Measurements from ENCODE around the gene PRRT1B.

The PRRT1B gene

GRCh38 chr9:131580358-131580757 lies 35.0 kb downstream of the PRRT1B start:
- Histone ChIP-seq H3K4me2 (no peak overlapping the region), H3K27ac (no peak overlapping the region), H3K27me3 (ENCODE audit: insufficient read depth, low read depth) (no peaks in the 10 kb centered on the region), H3K36me3 (ENCODE audit: insufficient read depth) (peaks cover 1% of the 10 kb centered on the region; the same call in 1 of the 2 replicates), H3K79me2 (ENCODE audit: insufficient read depth, low read depth) (no peaks in the 10 kb centered on the region), H3K9ac (no peak overlapping the region), H3K4me3 (IDR thresholded peaks at IDR 0.05; ENCODE audit: insufficient read depth, low read depth, low read length) (no peak overlapping the region), H2AFZ (ENCODE audit: low read depth) (no peak overlapping the region), H4K20me1 (ENCODE audit: insufficient read depth) (no peaks in the 10 kb centered on the region), H3K4me1 (ENCODE audit: low read depth, poor library complexity, severe bottlenecking) (no peaks in the 10 kb centered on the region)
- TF ChIP-seq CTCF (conservative IDR thresholded peaks at IDR 0.05; ENCODE audit: low read depth, low read length): no peak

GRCh38 chr9:131582056-131582455 lies 36.7 kb downstream of the PRRT1B start:
- Histone ChIP-seq H3K79me2 (ENCODE audit: insufficient read depth, low read depth) (no peaks in the 10 kb centered on the region), H3K4me3 (IDR thresholded peaks at IDR 0.05; ENCODE audit: insufficient read depth, low read depth, low read length) (no peak overlapping the region), H3K9ac (no peak overlapping the region), H3K27ac (no peak overlapping the region), H3K36me3 (ENCODE audit: insufficient read depth) (peaks cover 3% of the 10 kb centered on the region; the same call in 1 of the 2 replicates), H2AFZ (ENCODE audit: low read depth) (no peak overlapping the region), H3K4me1 (ENCODE audit: low read depth, poor library complexity, severe bottlenecking) (no peaks in the 10 kb centered on the region), H3K27me3 (ENCODE audit: insufficient read depth, low read depth) (no peaks in the 10 kb centered on the region), H3K4me2 (no peak overlapping the region), H4K20me1 (ENCODE audit: insufficient read depth) (no peaks in the 10 kb centered on the region)
- no peak for TF ChIP-seq CTCF (conservative IDR thresholded peaks at IDR 0.05; ENCODE audit: low read depth, low read length)

- Histone ChIP-seq H3K36me3 (ENCODE audit: insufficient read depth) (peaks cover 3% of the 10 kb centered on the region; the same call in 1 of the 2 replicates), H3K27ac (no peak overlapping the region), H3K79me2 (ENCODE audit: insufficient read depth, low read depth) (no peaks in the 10 kb centered on the region), H4K20me1 (ENCODE audit: insufficient read depth) (no peaks in the 10 kb centered on the region), H3K4me3 (IDR thresholded peaks at IDR 0.05; ENCODE audit: insufficient read depth, low read depth, low read length) (no peak overlapping the region), H3K27me3 (ENCODE audit: insufficient read depth, low read depth) (no peaks in the 10 kb centered on the region), H2AFZ (ENCODE audit: low read depth) (no peak overlapping the region), H3K9ac (no peak overlapping the region), H3K4me1 (ENCODE audit: low read depth, poor library complexity, severe bottlenecking) (no peaks in the 10 kb centered on the region), H3K4me2 (no peak overlapping the region)
- TF ChIP-seq CTCF (conservative IDR thresholded peaks at IDR 0.05; ENCODE audit: low read depth, low read length): no peak
Measured at GRCh38 chr9:131582466-131583336, 37.4 kb downstream of the PRRT1B start.

GRCh38 chr9:131583337-131583645 lies 38.0 kb downstream of the PRRT1B start:
- Histone ChIP-seq H2AFZ (ENCODE audit: low read depth) (no peak overlapping the region), H3K27me3 (ENCODE audit: insufficient read depth, low read depth) (no peaks in the 10 kb centered on the region), H4K20me1 (ENCODE audit: insufficient read depth) (no peaks in the 10 kb centered on the region), H3K27ac (no peak overlapping the region), H3K4me1 (ENCODE audit: low read depth, poor library complexity, severe bottlenecking) (no peaks in the 10 kb centered on the region), H3K4me2 (no peak overlapping the region), H3K4me3 (IDR thresholded peaks at IDR 0.05; ENCODE audit: insufficient read depth, low read depth, low read length) (no peak overlapping the region), H3K36me3 (ENCODE audit: insufficient read depth) (peaks cover 3% of the 10 kb centered on the region; the same call in 1 of the 2 replicates), H3K79me2 (ENCODE audit: insufficient read depth, low read depth) (no peaks in the 10 kb centered on the region), H3K9ac (no peak overlapping the region)
- no peak for TF ChIP-seq CTCF (conservative IDR thresholded peaks at IDR 0.05; ENCODE audit: low read depth, low read length)

Measured in KMS-11 (cell line).